VCaP (cell line): ENCODE results near the gene RNASEH2B.

Experiments
- H3K27ac ChIP-seq: fragments of 450-650 bp; 2 replicates; pipeline ENCODE4 v1.5.1; 2017
- CTCF ChIP-seq: fragments of 450-650 bp; conservative IDR thresholded peaks from 2 replicates; pipeline ENCODE4 v1.5.1; 2017; ENCODE audit warnings: mild to moderate bottlenecking, moderate library complexity

The RNASEH2B gene

GRCh38 chr13:50994651-50995050 is 85.1 kb downstream of the RNASEH2B start:
- TF ChIP-seq CTCF: no peak
- H3K27ac ChIP-seq: no peak overlapping the region

- H3K27ac ChIP-seq: no peak overlapping the region
- TF ChIP-seq CTCF: no peak
Measured at GRCh38 chr13:50995854-50996253, 86.3 kb downstream of the RNASEH2B start.

GRCh38 chr13:50998326-50998725 is 88.7 kb downstream of the RNASEH2B start:
- no peak for TF ChIP-seq CTCF
- no peak overlapping the region for H3K27ac ChIP-seq

GRCh38 chr13:50999641-51000040 is 90.0 kb downstream of the RNASEH2B start:
- no peak for TF ChIP-seq CTCF
- H3K27ac ChIP-seq: no peak overlapping the region

GRCh38 chr13:51000061-51000460 is 90.5 kb downstream of the RNASEH2B start:
- no peak for TF ChIP-seq CTCF
- peak overlapping the region; percentile 9; the same call in 1 of the 2 replicates for H3K27ac ChIP-seq

- peak overlapping the region; percentile 9; the same call in 1 of the 2 replicates for H3K27ac ChIP-seq
- TF ChIP-seq CTCF: no peak
Measured at GRCh38 chr13:51000571-51001260, 91.1 kb downstream of the RNASEH2B start.

- H3K27ac ChIP-seq: no peak overlapping the region
- no peak for TF ChIP-seq CTCF
Measured at GRCh38 chr13:51001335-51001734, 91.7 kb downstream of the RNASEH2B start.
